Measurements from ENCODE around the gene STAM2. TPM values are rescaled to one million over a fixed set of nuclear protein-coding genes. Genes with fewer than 3 reads are reported as not detected.

STAM2 gene
- total RNA-seq, 1 donor from 2014 or later: 30.6 TPM

GRCh38 chr2:152071092-152071491, 104.5 kb downstream of the STAM2 start:
- DNase-seq: no peak

GRCh38 chr2:152068226-152068625, 107.3 kb downstream of the STAM2 start:
- no peak for DNase-seq

DNA sequence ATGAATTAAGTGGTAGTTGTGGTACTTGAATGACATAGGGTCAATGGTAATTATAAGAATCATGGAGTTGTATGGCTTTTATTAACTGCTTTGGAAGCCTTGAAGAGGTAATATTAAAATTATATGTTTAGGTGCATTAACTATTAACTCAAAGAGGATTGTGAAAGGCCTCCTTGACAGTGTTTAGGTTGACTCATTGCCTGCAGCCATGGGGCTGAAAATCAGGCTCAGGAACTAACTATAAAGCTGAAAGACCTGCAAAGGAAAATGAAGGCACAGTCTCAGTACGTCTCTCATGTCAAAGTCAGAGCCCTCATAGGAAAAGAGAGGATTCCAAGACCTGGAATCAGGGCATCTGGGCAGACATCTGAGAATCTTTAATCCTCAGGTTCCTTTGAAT, 107.7 kb downstream of the STAM2 start:
- no peak for DNase-seq

Other genes with a start within 250 kb of the STAM2 start
- 0.14 and 0.17 TPM in 2 replicates for gene CACNB4, start 76.7 kb downstream of the STAM2 start, total RNA-seq
- 44.4 and 60.6 TPM in 2 replicates for gene FMNL2, start 159.4 kb upstream of the STAM2 start, total RNA-seq

Data from dermis blood vessel endothelial cell (primary cell).